SK-N-SH (cell line): Measurements from ENCODE around the gene FKBP2. TPM values are rescaled to one million over a fixed set of nuclear protein-coding genes. Genes with fewer than 3 reads are reported as not detected.

ENCODE experiments used
- CTCF ChIA-PET: fragments of 300-600, 350-600 bp; formaldehyde crosslinking; extraction: SDS; loops from one replicate; lab custom pipeline; 2021; lab: Yijun Ruan, JAX
- POLR2A ChIA-PET: fragments of 350-600 bp; sonication (Branson Sonifier 250); formaldehyde crosslinking; extraction: SDS; loops from one replicate; lab custom pipeline; 2020; ENCODE audit warnings: antibody characterized with exemption, inconsistent platforms; lab: Yijun Ruan, JAX
- DNase-seq: peaks from one replicate; pipeline ENCODE4 v3.0.0; 2012
- H2AFZ ChIP-seq: fragments of 200-600 bp; sonication (generic); 2 replicates; pipeline ENCODE4 v1.8.1; 2016; ENCODE audit warnings: antibody characterized with exemption, mild to moderate bottlenecking, low read depth
- H3F3A ChIP-seq: fragments of 200-600 bp; sonication (generic); replicated peaks from 2 replicates; pipeline ENCODE3; 2016; ENCODE audit warnings: antibody characterized with exemption, mild to moderate bottlenecking; ENCODE audit not compliant: insufficient read depth
- H3K27ac ChIP-seq, 2 experiments: fragments of 200-500 bp in 1 of 2; fragments of 200-600 bp in 1 of 2; sonication (Bioruptor generic) in 1 of 2; sonication (generic), shearing (Covaris generic) in 1 of 2; 2 replicates each; pipeline versions ENCODE4 v1.5.1 to v1.6.1; 2014 to 2016; ENCODE audit warnings: low read depth in 2 of 2, inconsistent platforms in 1 of 2, low read length in 1 of 2, mild to moderate bottlenecking in 1 of 2, mixed read lengths in 1 of 2
- H3K27me3 ChIP-seq: fragments of 200-600 bp; sonication (generic), shearing (Covaris generic); 2 replicates; pipeline ENCODE4 v1.6.1; 2016; ENCODE audit warnings: mixed run types; ENCODE audit not compliant: insufficient read depth
- H3K36me3 ChIP-seq, 2 experiments: fragments of 200-500 bp in 1 of 2; fragments of 200-600 bp in 1 of 2; sonication (Bioruptor generic) in 1 of 2; sonication (generic) in 1 of 2; replicated peaks in 1 of 2; 2 replicates each; pipeline versions ENCODE3 to v1.5.1; 2014 to 2016; ENCODE audit warnings: low read length in 1 of 2, mild to moderate bottlenecking in 1 of 2; ENCODE audit not compliant: insufficient read depth in 2 of 2, control insufficient read depth in 1 of 2
- H3K4me1 ChIP-seq, 2 experiments: fragments of 200-500 bp in 1 of 2; fragments of 200-600 bp in 1 of 2; sonication (Bioruptor generic) in 1 of 2; sonication (generic), shearing (Covaris generic) in 1 of 2; 2 replicates each; pipeline versions ENCODE4 v1.5.1 to v1.6.1; 2014 to 2016; ENCODE audit warnings: low read depth in 1 of 2, low read length in 1 of 2, mixed run types in 1 of 2; ENCODE audit not compliant: insufficient read depth in 2 of 2, control insufficient read depth in 1 of 2
- H3K4me2 ChIP-seq: fragments of 200-600 bp; sonication (generic), shearing (Covaris generic); 2 replicates; pipeline ENCODE4 v1.6.1; 2017; ENCODE audit warnings: mixed run types
- H3K4me3 ChIP-seq, 2 experiments: fragments of 200-500 bp in 1 of 2; fragments of 200-600 bp in 1 of 2; sonication (Bioruptor generic) in 1 of 2; sonication (generic), shearing (Covaris generic) in 1 of 2; 2 replicates each; pipeline versions ENCODE4 v1.5.1 to v1.8.1; 2014 to 2016; ENCODE audit warnings: low read depth in 2 of 2, inconsistent platforms in 1 of 2, low read length in 1 of 2, mild to moderate bottlenecking in 1 of 2, mixed read lengths in 1 of 2, moderate library complexity in 1 of 2
- H3K79me2 ChIP-seq: fragments of 200-600 bp; sonication (generic); 2 replicates; pipeline ENCODE4 v1.8.1; 2017; ENCODE audit warnings: mild to moderate bottlenecking; ENCODE audit not compliant: insufficient read depth
- H3K9ac ChIP-seq: fragments of 200-600 bp; sonication (generic); 2 replicates; pipeline ENCODE4 v1.6.1; 2017; ENCODE audit warnings: mixed run types
- H3K9me2 ChIP-seq: fragments of 200-600 bp; sonication (generic); 2 replicates; pipeline ENCODE4 v1.6.1; 2017; ENCODE audit warnings: mixed run types
- H3K9me3 ChIP-seq: fragments of 200-600 bp; sonication (generic); 2 replicates; pipeline ENCODE4 v1.6.1; 2017; ENCODE audit warnings: mixed run types, mild to moderate bottlenecking, moderate library complexity
- H4K20me1 ChIP-seq: fragments of 200-600 bp; sonication (generic); 2 replicates; pipeline ENCODE4 v1.6.1; 2017; ENCODE audit warnings: mild to moderate bottlenecking, mixed run types; ENCODE audit not compliant: insufficient read depth
- ELF1 ChIP-seq: IDR thresholded peaks from 2 replicates; pipeline ENCODE4 v1.4.0; 2012
- EP300 ChIP-seq, 2 experiments: IDR thresholded peaks; 2 replicates each; pipeline versions ENCODE4 v1.4.0 to v1.6.1; 2012; ENCODE audit warnings: borderline replicate concordance in 1 of 2, low read depth in 1 of 2, low read length in 1 of 2
- FOXJ3 ChIP-seq: sonication (generic); formaldehyde crosslinking; IDR thresholded peaks from 2 replicates; pipeline ENCODE4 v1.5.1; 2020; ENCODE audit warnings: mild to moderate bottlenecking, missing genetic modification reagents
- FOXM1 ChIP-seq: IDR thresholded peaks from 2 replicates; pipeline ENCODE4 v1.4.0; 2012; ENCODE audit warnings: low read depth, mild to moderate bottlenecking
- GATA2 ChIP-seq: sonication (generic); formaldehyde crosslinking; IDR thresholded peaks from 2 replicates; pipeline ENCODE4 v1.5.0; 2020; ENCODE audit warnings: mild to moderate bottlenecking, missing genetic modification reagents
- MEF2A ChIP-seq: IDR thresholded peaks from 2 replicates; pipeline ENCODE4 v1.4.0; 2012; ENCODE audit warnings: low read depth, borderline replicate concordance
- MXI1 ChIP-seq: IDR thresholded peaks from 2 replicates; pipeline ENCODE4 v1.6.1; 2012; ENCODE audit warnings: mild to moderate bottlenecking, low read depth, low read length, improper control_type of control experiment
- NFIC ChIP-seq: IDR thresholded peaks from 2 replicates; pipeline ENCODE4 v1.4.0; 2012; ENCODE audit warnings: borderline replicate concordance
- NRF1 ChIP-seq: IDR thresholded peaks from 2 replicates; pipeline ENCODE4 v1.6.1; 2012; ENCODE audit warnings: low read depth, mild to moderate bottlenecking, low read length
- RCOR1 ChIP-seq: fragments of 150-350 bp; IDR thresholded peaks from 2 replicates; pipeline ENCODE4 v1.6.1; 2017; ENCODE audit warnings: antibody characterized with exemption, low read length
- RFX5 ChIP-seq: IDR thresholded peaks from 2 replicates; pipeline ENCODE4 v1.6.1; 2012; ENCODE audit warnings: mild to moderate bottlenecking, improper control_type of control experiment, low read length
- SMC3 ChIP-seq: IDR thresholded peaks from 2 replicates; pipeline ENCODE4 v1.6.1; 2012; ENCODE audit warnings: low read depth, low read length, improper control_type of control experiment
- TAF1 ChIP-seq: IDR thresholded peaks from 2 replicates; pipeline ENCODE4 v1.6.1; 2012; ENCODE audit warnings: low read depth, mild to moderate bottlenecking, low read length, moderate library complexity, borderline replicate concordance
- TEAD4 ChIP-seq: IDR thresholded peaks from 2 replicates; pipeline ENCODE4 v1.4.0; 2012; ENCODE audit warnings: mild to moderate bottlenecking, borderline replicate concordance; ENCODE audit not compliant: insufficient read depth
- WGBS: methylation state at CpG from one replicate; pipeline ENCODE4 v1.1.6; 2017; ENCODE audit warnings: low lambda C conversion rate; 5-methylcytosine and 5-hydroxymethylcytosine counted together
- polyA plus RNA-seq, 3 experiments: library from polyadenylated mRNA; depleted of rRNA; stranded (reverse); fragments of >200 nt; gene quantifications; 2 replicates each; pipeline ENCODE4 v1.2.3, GENCODE V29; 2012
- TF ChIP-seq, protein P1 (sequence below): IDR thresholded peaks from 2 replicates; pipeline ENCODE4; 2012
- TF ChIP-seq, protein P2 (sequence below): fragments of 150-350 bp; IDR thresholded peaks from 2 replicates; pipeline ENCODE4 v1.6.1; 2016; ENCODE audit warnings: mild to moderate bottlenecking, low read depth, low read length
- TF ChIP-seq, protein P3 (sequence below): fragments of 200-600 bp; sonication (generic); IDR thresholded peaks from 2 replicates; pipeline ENCODE4 v1.6.1; 2017; ENCODE audit warnings: antibody characterized with exemption, mild to moderate bottlenecking, moderate library complexity

FKBP2 gene
- polyA plus RNA-seq, 1 of the 3 experiments (the other 2 are of a cell fraction), result 127 TPM

DNA sequence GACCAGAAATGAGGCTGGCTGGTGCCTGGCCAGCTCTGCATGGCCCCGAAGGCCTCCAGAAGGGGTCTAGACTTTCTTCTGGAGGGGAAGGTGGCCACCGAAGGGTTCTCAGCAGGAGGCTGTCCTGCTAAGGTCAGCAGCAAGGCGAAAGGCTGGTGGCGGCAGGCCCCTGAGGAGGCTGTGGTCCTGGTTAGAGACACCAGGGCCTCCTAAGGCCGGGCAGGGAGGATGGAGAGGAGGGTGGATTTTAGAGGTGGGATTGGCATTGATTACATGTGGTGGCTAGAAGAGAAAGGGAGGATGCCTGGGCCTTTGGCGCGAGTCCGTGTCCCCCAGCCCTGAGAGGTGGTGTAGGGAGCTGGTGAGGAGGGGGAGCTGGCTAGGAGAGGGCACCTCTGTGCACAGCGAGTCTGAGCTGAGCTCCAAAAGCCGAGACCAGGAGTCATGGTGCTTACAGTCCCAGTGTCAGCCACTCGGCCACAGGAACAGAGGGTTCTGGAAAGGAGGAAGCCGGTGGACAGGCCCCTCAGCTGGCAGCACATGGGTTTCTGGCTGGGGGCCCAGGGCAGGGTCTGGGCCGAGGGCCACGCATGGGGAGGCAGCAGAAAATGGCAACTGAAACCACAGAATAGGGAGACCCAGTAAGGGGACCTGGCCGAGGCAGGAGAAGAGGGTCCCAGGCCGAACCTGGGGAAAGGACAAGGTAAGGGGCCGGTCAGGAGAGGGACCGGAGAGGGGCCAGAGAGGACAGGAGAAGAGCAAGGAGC lies 31.9 kb upstream of the FKBP2 start:
- Histone ChIP-seq H3K27ac (no peak overlapping the region), H3K36me3 (peaks cover 10 to 13% of the 10 kb centered on the region in 2 experiments), H3K4me2 (no peak overlapping the region), H3K9me2 (no peaks in the 10 kb centered on the region), H3K79me2 (no peaks in the 10 kb centered on the region; the same call in 1 of the 2 replicates), H3K4me1 (peaks cover 4 to 25% of the 10 kb centered on the region in 2 experiments; a peak in 3 of 4 replicates), H3F3A (peaks cover 11% of the 10 kb centered on the region), H2AFZ (no peak overlapping the region), H4K20me1 (peaks cover 4% of the 10 kb centered on the region), H3K27me3 (no peaks in the 10 kb centered on the region), H3K4me3 (no peak overlapping the region), H3K9me3 (no peaks in the 10 kb centered on the region), H3K9ac (no peak overlapping the region)
- ChIA-PET CTCF (no interaction called here), POLR2A (interaction anchor here (1.1 to 1.7 kb wide), 2 partner anchors 17 to 95 kb away, joined by 3 to 6 read pairs; partner anchors contain the start of genes NUDT22 and TRPT1)
- WGBS, result 96% methylated on average over 18 of the region's 18 CpGs
- TF ChIP-seq MEF2A (no peak), SMC3 (no peak), NRF1 (no peak)
- peak; percentile 39 for DNase-seq

DNA sequence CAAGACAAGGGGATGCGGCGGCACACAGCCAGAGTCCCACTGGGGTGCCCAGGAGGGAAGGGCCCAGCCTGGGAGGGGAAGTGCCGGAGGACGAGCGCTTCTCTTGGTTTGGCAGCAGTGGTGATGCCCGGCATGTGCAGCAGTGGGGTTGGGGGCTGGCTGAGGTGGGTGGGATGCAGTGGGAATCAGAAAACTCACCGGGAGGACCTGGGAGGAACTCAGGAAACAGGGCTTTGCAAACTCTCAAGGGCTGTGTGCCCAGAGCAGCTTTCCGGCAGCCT lies 31.4 kb upstream of the FKBP2 start:
- Histone ChIP-seq H2AFZ (no peak overlapping the region), H3K27me3 (no peaks in the 10 kb centered on the region), H3K9me3 (no peaks in the 10 kb centered on the region), H3F3A (peaks cover 6% of the 10 kb centered on the region), H3K9ac (no peak overlapping the region), H3K27ac (no peak overlapping the region), H3K4me1 (peaks cover 0 to 21% of the 10 kb centered on the region in 2 experiments; a peak in 3 of 4 replicates), H3K4me3 (no peak overlapping the region), H3K4me2 (no peak overlapping the region), H3K9me2 (no peaks in the 10 kb centered on the region), H4K20me1 (no peaks in the 10 kb centered on the region), H3K79me2 (no peaks in the 10 kb centered on the region; the same call in 1 of the 2 replicates), H3K36me3 (peaks cover 10% of the 10 kb centered on the region in 2 experiments)
- no peak for DNase-seq
- TF ChIP-seq MXI1 (no peak), TAF1 (no peak), GATA2 (CRISPR knock-in tag) (no peak), RCOR1 (no peak), TEAD4 (no peak), RFX5 (no peak), EP300 (IDR thresholded peaks at IDR 0.05; ENCODE audit: borderline replicate concordance in 1 of 2, low read depth in 1 of 2, low read length in 1 of 2) (no peak), NFIC (no peak), FOXJ3 (CRISPR knock-in tag) (no peak), FOXM1 (no peak), ELF1 (no peak), NRF1 (no peak), MEF2A (no peak), SMC3 (no peak)
- TF ChIP-seq, protein P1, sequence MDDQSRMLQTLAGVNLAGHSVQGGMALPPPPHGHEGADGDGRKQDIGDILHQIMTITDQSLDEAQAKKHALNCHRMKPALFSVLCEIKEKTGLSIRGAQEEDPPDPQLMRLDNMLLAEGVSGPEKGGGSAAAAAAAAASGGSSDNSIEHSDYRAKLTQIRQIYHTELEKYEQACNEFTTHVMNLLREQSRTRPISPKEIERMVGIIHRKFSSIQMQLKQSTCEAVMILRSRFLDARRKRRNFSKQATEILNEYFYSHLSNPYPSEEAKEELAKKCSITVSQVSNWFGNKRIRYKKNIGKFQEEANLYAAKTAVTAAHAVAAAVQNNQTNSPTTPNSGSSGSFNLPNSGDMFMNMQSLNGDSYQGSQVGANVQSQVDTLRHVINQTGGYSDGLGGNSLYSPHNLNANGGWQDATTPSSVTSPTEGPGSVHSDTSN, result no peak
- TF ChIP-seq, protein P2, sequence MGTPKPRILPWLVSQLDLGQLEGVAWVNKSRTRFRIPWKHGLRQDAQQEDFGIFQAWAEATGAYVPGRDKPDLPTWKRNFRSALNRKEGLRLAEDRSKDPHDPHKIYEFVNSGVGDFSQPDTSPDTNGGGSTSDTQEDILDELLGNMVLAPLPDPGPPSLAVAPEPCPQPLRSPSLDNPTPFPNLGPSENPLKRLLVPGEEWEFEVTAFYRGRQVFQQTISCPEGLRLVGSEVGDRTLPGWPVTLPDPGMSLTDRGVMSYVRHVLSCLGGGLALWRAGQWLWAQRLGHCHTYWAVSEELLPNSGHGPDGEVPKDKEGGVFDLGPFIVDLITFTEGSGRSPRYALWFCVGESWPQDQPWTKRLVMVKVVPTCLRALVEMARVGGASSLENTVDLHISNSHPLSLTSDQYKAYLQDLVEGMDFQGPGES, result no peak
- TF ChIP-seq, protein P3, sequence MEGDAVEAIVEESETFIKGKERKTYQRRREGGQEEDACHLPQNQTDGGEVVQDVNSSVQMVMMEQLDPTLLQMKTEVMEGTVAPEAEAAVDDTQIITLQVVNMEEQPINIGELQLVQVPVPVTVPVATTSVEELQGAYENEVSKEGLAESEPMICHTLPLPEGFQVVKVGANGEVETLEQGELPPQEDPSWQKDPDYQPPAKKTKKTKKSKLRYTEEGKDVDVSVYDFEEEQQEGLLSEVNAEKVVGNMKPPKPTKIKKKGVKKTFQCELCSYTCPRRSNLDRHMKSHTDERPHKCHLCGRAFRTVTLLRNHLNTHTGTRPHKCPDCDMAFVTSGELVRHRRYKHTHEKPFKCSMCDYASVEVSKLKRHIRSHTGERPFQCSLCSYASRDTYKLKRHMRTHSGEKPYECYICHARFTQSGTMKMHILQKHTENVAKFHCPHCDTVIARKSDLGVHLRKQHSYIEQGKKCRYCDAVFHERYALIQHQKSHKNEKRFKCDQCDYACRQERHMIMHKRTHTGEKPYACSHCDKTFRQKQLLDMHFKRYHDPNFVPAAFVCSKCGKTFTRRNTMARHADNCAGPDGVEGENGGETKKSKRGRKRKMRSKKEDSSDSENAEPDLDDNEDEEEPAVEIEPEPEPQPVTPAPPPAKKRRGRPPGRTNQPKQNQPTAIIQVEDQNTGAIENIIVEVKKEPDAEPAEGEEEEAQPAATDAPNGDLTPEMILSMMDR, result no peak
- POLR2A ChIA-PET, result interaction anchor here (1.7 kb wide), 1 partner anchor 17 kb away, joined by 6 read pairs; the partner anchor contains the start of genes NUDT22 and TRPT1
- WGBS, result 93% methylated on average over 6 of the region's 8 CpGs
- CTCF ChIA-PET, result no interaction called here
